Ishikawa (cell line): ENCODE data around the gene ITPR2.

Experiments
- EGR1 ChIP-seq: IDR thresholded peaks from 2 replicates; pipeline ENCODE4 v1.6.1; 2012
- EP300 ChIP-seq: IDR thresholded peaks from 2 replicates; pipeline ENCODE4 v1.6.1; 2012; ENCODE audit warnings: borderline replicate concordance
- FOXM1 ChIP-seq: IDR thresholded peaks from 2 replicates; pipeline ENCODE4 v1.6.1; 2012; ENCODE audit warnings: low read depth, borderline replicate concordance
- NFIC ChIP-seq: IDR thresholded peaks from 2 replicates; pipeline ENCODE4 v1.6.1; 2012
- ZBTB7A ChIP-seq: IDR thresholded peaks from 2 replicates; pipeline ENCODE4 v1.6.1; 2012; ENCODE audit warnings: low read depth
- TF ChIP-seq, protein P1 (sequence below): IDR thresholded peaks from 2 replicates; pipeline ENCODE4 v1.6.1; 2012; ENCODE audit warnings: low read depth, mild to moderate bottlenecking

DNA sequence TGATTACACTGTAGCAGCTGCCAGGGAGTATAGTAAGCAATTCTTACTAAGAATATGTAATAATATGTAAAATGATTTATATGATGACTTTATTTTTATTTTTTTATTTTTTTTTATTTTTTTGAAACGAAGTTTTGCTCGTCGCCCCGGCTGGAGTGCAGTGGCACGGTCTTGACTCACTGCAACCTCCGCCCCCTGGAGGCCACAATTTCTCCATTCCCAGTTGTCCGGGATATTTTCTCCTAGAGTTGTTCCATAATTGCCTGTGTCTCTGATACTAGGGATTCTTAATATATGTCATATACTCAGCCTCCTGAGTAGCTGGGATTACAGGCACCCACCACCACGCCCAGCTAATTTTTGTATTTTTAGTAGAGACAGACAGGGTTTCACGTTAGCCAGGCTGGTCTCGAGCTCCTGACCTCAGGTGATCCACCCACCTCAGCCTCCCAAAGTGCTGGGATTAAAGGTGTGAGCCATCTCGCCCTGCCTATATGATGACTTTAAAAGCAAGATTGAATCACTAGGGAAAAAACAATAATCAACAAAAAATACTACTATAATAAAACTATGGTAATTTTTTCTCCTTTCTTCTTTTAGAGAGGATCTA lies 12.2 kb upstream of the ITPR2 start:
- TF ChIP-seq EP300, result no peak
- TF ChIP-seq EGR1, result no peak
- TF ChIP-seq, protein P1, sequence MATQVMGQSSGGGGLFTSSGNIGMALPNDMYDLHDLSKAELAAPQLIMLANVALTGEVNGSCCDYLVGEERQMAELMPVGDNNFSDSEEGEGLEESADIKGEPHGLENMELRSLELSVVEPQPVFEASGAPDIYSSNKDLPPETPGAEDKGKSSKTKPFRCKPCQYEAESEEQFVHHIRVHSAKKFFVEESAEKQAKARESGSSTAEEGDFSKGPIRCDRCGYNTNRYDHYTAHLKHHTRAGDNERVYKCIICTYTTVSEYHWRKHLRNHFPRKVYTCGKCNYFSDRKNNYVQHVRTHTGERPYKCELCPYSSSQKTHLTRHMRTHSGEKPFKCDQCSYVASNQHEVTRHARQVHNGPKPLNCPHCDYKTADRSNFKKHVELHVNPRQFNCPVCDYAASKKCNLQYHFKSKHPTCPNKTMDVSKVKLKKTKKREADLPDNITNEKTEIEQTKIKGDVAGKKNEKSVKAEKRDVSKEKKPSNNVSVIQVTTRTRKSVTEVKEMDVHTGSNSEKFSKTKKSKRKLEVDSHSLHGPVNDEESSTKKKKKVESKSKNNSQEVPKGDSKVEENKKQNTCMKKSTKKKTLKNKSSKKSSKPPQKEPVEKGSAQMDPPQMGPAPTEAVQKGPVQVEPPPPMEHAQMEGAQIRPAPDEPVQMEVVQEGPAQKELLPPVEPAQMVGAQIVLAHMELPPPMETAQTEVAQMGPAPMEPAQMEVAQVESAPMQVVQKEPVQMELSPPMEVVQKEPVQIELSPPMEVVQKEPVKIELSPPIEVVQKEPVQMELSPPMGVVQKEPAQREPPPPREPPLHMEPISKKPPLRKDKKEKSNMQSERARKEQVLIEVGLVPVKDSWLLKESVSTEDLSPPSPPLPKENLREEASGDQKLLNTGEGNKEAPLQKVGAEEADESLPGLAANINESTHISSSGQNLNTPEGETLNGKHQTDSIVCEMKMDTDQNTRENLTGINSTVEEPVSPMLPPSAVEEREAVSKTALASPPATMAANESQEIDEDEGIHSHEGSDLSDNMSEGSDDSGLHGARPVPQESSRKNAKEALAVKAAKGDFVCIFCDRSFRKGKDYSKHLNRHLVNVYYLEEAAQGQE, result no peak
- TF ChIP-seq ZBTB7A, result no peak
- no peak for TF ChIP-seq NFIC
- TF ChIP-seq FOXM1, result no peak
